Epithelial cell of esophagus (primary cell): ENCODE measurements around the gene KIF26A.

Experiments used
- DNase-seq: peaks from one replicate; pipeline ENCODE4 v3.0.0; 2010; ENCODE audit warnings: low read depth
- H3K4me3 ChIP-seq: 2 replicates; pipeline ENCODE4 v1.5.1; 2011; ENCODE audit warnings: mild to moderate bottlenecking, low read length, control low read depth
- TF ChIP-seq, protein P1 (sequence below): IDR thresholded peaks from 2 replicates; pipeline ENCODE4 v1.5.1; 2011; ENCODE audit warnings: low read depth, mild to moderate bottlenecking, low read length, control low read depth, inconsistent platforms; ENCODE audit not compliant: insufficient read depth; ENCODE audit errors: missing control alignments

Gene KIF26A

DNA sequence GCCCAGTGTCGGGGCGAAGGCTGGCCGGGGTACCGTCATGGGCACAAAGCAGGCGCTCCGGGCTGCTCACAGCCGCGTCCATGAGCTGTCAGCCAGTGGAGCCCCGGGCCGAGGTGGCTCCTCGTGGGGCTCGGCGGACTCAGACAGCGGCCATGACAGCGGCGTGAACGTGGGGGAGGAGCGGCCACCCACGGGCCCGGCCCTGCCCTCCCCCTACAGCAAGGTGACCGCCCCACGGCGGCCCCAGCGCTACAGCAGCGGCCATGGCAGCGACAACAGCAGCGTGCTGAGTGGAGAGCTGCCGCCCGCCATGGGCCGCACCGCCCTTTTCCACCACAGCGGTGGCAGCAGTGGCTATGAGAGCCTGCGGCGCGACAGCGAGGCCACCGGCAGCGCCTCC is 39.0 kb downstream of the KIF26A start:
- DNase-seq, result no peak
- H3K4me3 ChIP-seq, result no peak overlapping the region
- TF ChIP-seq, protein P1, sequence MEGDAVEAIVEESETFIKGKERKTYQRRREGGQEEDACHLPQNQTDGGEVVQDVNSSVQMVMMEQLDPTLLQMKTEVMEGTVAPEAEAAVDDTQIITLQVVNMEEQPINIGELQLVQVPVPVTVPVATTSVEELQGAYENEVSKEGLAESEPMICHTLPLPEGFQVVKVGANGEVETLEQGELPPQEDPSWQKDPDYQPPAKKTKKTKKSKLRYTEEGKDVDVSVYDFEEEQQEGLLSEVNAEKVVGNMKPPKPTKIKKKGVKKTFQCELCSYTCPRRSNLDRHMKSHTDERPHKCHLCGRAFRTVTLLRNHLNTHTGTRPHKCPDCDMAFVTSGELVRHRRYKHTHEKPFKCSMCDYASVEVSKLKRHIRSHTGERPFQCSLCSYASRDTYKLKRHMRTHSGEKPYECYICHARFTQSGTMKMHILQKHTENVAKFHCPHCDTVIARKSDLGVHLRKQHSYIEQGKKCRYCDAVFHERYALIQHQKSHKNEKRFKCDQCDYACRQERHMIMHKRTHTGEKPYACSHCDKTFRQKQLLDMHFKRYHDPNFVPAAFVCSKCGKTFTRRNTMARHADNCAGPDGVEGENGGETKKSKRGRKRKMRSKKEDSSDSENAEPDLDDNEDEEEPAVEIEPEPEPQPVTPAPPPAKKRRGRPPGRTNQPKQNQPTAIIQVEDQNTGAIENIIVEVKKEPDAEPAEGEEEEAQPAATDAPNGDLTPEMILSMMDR, result no peak

DNA sequence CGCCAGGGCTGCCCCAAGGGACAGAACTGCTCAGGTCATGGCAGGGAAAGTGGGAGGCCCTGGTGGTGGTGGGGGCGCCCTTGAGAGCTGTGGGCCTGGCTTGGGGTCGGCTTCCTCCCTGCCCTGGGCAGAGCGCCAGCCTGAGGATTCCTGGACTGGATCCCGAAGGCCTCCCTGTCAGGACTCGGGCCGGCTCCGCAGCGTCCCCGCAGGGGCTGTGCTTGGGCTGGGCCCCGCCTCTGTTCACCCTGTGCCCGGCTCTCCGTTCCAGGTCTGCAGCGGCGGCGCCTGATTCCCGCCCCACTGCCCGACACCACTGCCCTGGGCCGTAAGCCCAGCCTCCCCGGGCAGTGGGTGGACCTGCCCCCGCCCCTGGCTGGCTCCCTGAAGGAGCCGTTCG is 39.9 kb downstream of the KIF26A start:
- TF ChIP-seq, protein P1, result no peak
- no peak for DNase-seq
- H3K4me3 ChIP-seq, result no peak overlapping the region

DNA sequence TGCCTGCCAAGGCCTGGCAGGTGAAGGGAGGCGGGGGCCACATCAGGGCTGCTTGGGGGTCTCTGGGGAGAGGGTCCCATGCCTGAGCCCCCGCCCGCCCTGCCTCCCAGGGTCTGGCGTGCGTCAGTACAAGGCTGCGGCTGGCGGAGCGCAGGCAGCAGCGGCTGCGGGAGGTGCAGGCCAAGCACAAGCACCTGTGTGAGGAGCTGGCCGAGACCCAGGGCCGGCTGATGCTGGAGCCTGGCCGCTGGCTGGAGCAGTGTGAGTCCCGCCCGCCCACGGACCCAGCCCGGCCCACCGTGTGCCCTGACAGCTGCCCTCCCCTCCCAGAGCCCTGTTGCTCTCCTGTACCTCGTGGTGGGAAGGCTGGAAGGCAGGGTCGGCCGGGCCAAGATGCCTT is 40.7 kb downstream of the KIF26A start:
- no peak for DNase-seq
- H3K4me3 ChIP-seq, result no peak overlapping the region
- TF ChIP-seq, protein P1, result no peak

DNA sequence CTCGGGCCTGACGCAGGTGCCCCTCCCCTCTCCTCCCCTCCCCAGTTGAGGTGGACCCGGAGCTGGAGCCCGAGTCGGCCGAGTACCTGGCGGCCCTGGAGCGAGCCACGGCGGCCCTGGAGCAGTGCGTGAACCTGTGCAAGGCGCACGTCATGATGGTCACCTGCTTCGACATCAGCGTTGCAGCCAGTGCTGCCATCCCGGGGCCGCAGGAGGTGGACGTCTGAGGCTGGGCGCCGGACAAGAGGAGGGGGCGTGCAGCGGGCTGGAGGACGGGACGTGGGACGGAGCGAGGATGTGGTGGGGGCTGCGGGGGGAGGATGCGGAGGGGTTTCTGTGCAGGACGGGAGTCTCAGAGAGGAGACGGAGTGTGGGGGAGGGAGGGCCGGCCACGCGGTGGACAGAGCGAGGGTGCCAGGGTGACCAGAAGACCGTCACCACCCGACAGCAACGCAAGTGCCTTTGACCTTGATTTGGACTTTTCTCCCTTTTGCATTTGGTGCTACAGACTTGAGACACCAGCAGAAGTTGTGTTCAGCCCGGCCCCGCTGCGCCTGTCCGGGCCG is 41.3 kb downstream of the KIF26A start:
- no peak overlapping the region for H3K4me3 ChIP-seq
- TF ChIP-seq, protein P1, result no peak
- no peak for DNase-seq

DNA sequence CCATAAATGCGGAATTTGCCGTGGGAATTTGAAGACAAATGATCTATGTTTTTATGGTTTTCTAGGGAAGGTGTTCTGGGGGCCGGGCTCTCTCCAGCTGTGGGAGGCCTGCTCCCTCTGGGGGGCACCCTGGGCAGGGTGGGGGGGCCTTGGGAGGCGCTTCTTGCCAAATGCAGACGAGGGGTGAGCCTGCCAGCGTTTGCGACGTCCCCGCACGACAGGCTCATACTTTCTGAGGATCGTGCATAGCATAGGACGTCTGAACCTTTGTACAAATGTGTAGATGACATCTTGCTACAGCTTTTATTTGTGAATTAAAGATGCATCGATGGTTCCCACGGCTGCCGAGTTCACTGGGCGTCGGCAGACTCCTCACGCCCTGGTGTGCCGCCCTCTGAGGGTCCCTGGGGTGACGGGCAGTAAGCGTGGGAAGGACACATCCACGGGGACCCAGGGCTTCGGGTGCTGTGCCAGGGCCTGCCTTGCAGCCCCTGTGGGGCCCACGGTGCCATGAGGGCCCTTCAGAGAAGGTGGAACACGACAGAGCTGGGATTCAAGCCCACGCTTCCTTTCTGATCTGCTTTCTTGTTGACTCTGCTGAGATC is 42.3 kb downstream of the KIF26A start:
- H3K4me3 ChIP-seq, result no peak overlapping the region
- DNase-seq, result no peak
- TF ChIP-seq, protein P1, result no peak

DNA sequence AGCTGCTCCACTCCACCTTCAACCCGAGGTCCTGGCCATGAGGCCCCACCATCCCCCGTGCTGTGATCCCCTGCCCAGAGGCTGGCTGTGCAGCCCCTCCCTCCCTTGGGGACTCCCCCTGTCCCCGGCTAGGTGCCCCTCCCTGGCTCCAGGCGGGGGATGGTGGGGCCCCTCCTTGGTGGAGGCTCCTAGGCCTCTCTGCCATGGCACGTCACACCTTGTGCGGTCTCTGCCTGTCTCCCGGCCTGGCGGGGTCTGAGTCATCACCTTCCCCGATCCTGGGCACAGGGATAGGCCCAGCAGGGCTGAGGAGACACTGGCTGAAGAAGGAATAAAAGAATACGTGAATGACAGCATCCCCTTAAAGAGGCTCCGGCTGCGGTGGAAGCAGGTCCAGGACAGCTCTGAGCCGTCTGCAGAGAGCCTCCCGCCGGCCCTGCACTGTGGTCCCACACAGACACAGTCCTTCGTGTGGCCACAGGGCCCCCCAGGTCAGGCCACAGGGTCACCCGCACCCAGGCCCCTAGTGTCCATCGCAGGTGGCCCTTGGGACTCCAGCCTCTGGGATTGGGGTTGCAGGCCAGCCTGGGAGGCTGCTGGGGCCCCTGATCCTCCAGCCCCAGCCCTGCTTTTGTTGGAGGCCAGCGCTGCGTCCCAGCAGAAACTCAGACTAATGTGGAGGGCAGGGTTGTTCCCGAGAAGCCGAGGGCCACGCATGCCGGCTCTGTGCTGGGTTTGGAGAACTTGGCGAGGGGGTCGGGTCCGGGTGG is 43.6 kb downstream of the KIF26A start:
- no peak overlapping the region for H3K4me3 ChIP-seq
- TF ChIP-seq, protein P1, result no peak

More for the DNA sequence above, 43.6 kb downstream of the KIF26A start:
- DNase-seq, result no peak
